HFFc6 (cell line): ENCODE measurements around the gene DLL4. TPM values are rescaled to one million over a fixed set of nuclear protein-coding genes. Genes with fewer than 3 reads are reported as not detected.

Source experiments
- DNase-seq: peaks from one replicate; pipeline ENCODE4 v3.0.0-alpha.2; 2018
- H3K27ac Mint-ChIP-seq: 2 replicates; pipeline ENCODE4 v1.8.0; 2020; ENCODE audit warnings: mild to moderate bottlenecking, mixed read lengths
- H3K27me3 Mint-ChIP-seq: 2 replicates; pipeline ENCODE4 v1.8.0; 2021; ENCODE audit warnings: mild to moderate bottlenecking, moderate library complexity, mixed read lengths; ENCODE audit not compliant: insufficient read depth
- H3K36me3 Mint-ChIP-seq: 2 replicates; pipeline ENCODE4 v1.8.0; 2021; ENCODE audit warnings: low read depth, mixed read lengths
- H3K4me1 Mint-ChIP-seq: 2 replicates; pipeline ENCODE4 v1.8.0; 2020; ENCODE audit warnings: low read depth, mixed read lengths
- H3K4me3 Mint-ChIP-seq: 2 replicates; pipeline ENCODE4 v1.8.0; 2020; ENCODE audit warnings: mild to moderate bottlenecking, moderate library complexity, mixed read lengths
- H3K9me3 Mint-ChIP-seq: 2 replicates; pipeline ENCODE4 v1.8.0; 2020; ENCODE audit warnings: mild to moderate bottlenecking, mixed read lengths
- CTCF ChIP-seq: fragments of 200-600 bp; sonication (generic); IDR thresholded peaks from 2 replicates; pipeline ENCODE4 v1.5.0; 2021; ENCODE audit warnings: antibody characterized with exemption, mild to moderate bottlenecking
- total RNA-seq, 6 experiments: library from RNA; stranded (reverse); fragmentation: NEBNext Ultra II Directional; extraction: Animal tissue kit (Norgen Biotek cat#: 25700); gene quantifications; 2 replicates in 1 of 6; 3 replicates in 5 of 6; pipeline ENCODE4 v1.2.3, GENCODE V29; 2021

Gene DLL4
- total RNA-seq, 6 experiments from 2014 or later: 0.05 to 0.11 TPM; not detected in 4

DNA sequence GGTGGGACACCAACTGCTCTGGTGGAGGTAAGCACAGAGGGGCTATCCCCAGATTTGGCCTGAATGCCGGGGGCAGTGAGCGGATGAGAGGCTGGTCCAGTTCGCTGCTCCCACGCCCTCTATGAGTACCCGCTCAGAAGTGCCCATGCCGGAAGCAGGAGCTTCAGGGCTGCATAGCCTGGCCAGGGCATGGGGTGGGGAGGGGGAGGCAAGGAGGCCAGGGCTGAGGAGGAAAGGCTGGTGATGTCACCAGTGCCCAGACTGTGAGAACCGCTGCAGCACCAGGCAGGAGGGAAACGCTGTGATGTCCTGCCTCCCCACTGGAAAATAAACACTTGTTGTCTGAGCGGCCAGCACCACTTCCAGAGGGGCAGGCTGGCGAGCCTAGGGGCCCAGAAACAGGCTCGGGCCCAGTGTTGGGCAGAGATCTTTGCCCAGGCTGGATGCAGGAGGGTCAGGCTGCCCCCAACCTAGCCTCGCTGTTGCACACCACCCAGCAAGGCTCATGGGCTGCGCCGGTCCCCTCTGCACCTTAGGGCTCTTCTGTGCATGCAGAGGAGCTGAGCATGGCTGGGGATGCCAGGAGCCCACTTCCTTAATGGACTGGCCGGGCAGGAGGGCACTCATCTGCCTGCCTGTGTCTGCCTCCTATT, 10.9 kb upstream of the DLL4 start:
- H3K4me3 Mint-ChIP-seq: no peak overlapping the region
- H3K4me1 Mint-ChIP-seq: no peaks in the 10 kb centered on the region
- DNase-seq: no peak
- H3K36me3 Mint-ChIP-seq: no peaks in the 10 kb centered on the region
- peaks cover 6% of the 10 kb centered on the region for H3K27me3 Mint-ChIP-seq
- TF ChIP-seq CTCF: no peak
- H3K27ac Mint-ChIP-seq: no peak overlapping the region
- no peaks in the 10 kb centered on the region for H3K9me3 Mint-ChIP-seq

DNA sequence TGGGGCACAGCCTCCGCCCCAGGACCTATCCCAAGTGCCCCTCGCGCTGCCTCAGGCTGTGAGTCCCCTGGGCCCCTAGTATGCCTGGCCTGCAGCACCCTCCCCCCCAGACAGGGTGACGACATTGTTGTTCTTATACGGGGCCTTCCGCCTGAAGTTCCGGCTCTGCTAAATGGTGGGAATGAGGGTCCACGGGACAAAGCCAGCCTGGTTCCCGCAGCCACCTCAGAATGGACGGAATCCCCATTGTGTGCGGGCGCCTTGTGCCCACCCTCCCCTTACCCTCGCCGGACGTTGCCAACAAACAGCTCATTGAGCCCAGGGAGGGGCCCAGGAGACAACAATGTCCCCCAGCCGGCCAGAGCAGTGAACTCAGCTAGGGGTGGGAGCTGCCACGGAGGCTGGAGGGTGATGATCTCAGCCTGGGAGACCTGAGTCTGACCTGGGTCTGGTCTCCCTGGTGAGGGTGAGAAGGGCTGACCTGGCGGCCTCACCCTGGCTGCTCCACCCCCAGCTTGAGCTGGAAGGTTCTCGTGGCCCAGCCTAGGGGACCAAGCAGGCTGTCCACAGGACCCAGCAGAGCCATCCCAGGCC, 10.2 kb upstream of the DLL4 start:
- Mint-ChIP-seq H3K4me3 (no peak overlapping the region), H3K4me1 (no peaks in the 10 kb centered on the region), H3K36me3 (no peaks in the 10 kb centered on the region), H3K27ac (no peak overlapping the region), H3K27me3 (peaks cover 6% of the 10 kb centered on the region), H3K9me3 (no peaks in the 10 kb centered on the region)
- TF ChIP-seq CTCF: no peak
- DNase-seq: no peak

- no peak for TF ChIP-seq CTCF
- no peak for DNase-seq
- Mint-ChIP-seq H3K4me1 (no peaks in the 10 kb centered on the region), H3K4me3 (no peak overlapping the region), H3K27me3 (peaks cover 11% of the 10 kb centered on the region), H3K9me3 (no peaks in the 10 kb centered on the region), H3K27ac (no peak overlapping the region), H3K36me3 (no peaks in the 10 kb centered on the region)
These were observed 7.1 kb upstream of the DLL4 start for GRCh38 chr15:40921949-40922607.

GRCh38 chr15:40922608-40923005, 6.5 kb upstream of the DLL4 start:
- no peaks in the 10 kb centered on the region for H3K36me3 Mint-ChIP-seq

GRCh38 chr15:40923551-40923950, 5.6 kb upstream of the DLL4 start:
- Mint-ChIP-seq H3K9me3 (no peaks in the 10 kb centered on the region), H3K4me1 (0 out of 2 replicates have a peak, but pooled peaks cover under 1% of the 10 kb centered on the region), H3K36me3 (no peaks in the 10 kb centered on the region), H3K27me3 (peaks cover 18% of the 10 kb centered on the region), H3K4me3 (no peak overlapping the region), H3K27ac (no peak overlapping the region)
- no peak for TF ChIP-seq CTCF
- no peak for DNase-seq

More at GRCh38 chr15:40922608-40923005, 6.5 kb upstream of the DLL4 start:
- Mint-ChIP-seq H3K9me3 (no peaks in the 10 kb centered on the region), H3K27me3 (peaks cover 14% of the 10 kb centered on the region), H3K27ac (no peak overlapping the region), H3K4me1 (no peaks in the 10 kb centered on the region), H3K4me3 (no peak overlapping the region)
- no peak for DNase-seq
- no peak for TF ChIP-seq CTCF
